PC-3 (cell line): ENCODE data around the gene FGF12. TPM values are rescaled to one million over a fixed set of nuclear protein-coding genes. Genes with fewer than 3 reads are reported as not detected.

Experiments
- ATAC-seq: fragments of 200-7000 bp; cut with Tn5 transposase; 2 replicates; pipeline ENCODE4 v1.9.1; 2020; ENCODE audit warnings: mild to moderate bottlenecking, moderate library complexity
- BruUV-seq: library from RNA; stranded (reverse); fragments of 400-500 nt; replicated peaks from 2 replicates; lab custom pipeline; 2021; lab: Mats Ljungman, UMichigan
- CTCF ChIA-PET: fragments of 300-600 bp; sonication (Branson Sonifier 250); formaldehyde crosslinking; loops from one replicate; lab custom pipeline; 2022; ENCODE audit warnings: antibody characterized with exemption; lab: Charles Lee
- POLR2A ChIA-PET: fragments of 300-600 bp; sonication (Branson Sonifier 250); formaldehyde crosslinking; loops from one replicate; lab custom pipeline; 2022; ENCODE audit warnings: antibody characterized with exemption; ENCODE audit not compliant: unreplicated experiment; lab: Charles Lee
- DNase-seq: peaks from one replicate; pipeline ENCODE4 v3.0.0-alpha.2; 2015
- H2AFZ ChIP-seq: fragments of 300-600 bp; sonication (generic); 2 replicates; pipeline ENCODE4 v1.6.0; 2016; ENCODE audit warnings: antibody characterized with exemption, low read length
- H3F3A ChIP-seq: fragments of 300-600 bp; sonication (generic); one replicate; pipeline ENCODE4 v1.6.0; 2017; ENCODE audit warnings: antibody characterized with exemption, low read length, control low read depth, mild to moderate bottlenecking; ENCODE audit not compliant: unreplicated experiment
- H3K27ac ChIP-seq: fragments of 300-600 bp; sonication (generic); 2 replicates; pipeline ENCODE4 v1.5.1; 2016; ENCODE audit warnings: mild to moderate bottlenecking, low read length
- H3K27me3 ChIP-seq: fragments of 300-600 bp; sonication (generic); 2 replicates; pipeline ENCODE4 v1.6.1; 2016; ENCODE audit warnings: low read length, mixed read lengths
- H3K36me3 ChIP-seq: fragments of 300-600 bp; sonication (generic); 2 replicates; pipeline ENCODE4 v1.6.1; 2016; ENCODE audit warnings: low read depth, mixed run types, low read length, mixed read lengths
- H3K4me1 ChIP-seq: fragments of 300-600 bp; sonication (generic); 2 replicates; pipeline ENCODE4 v1.5.1; 2016; ENCODE audit warnings: low read length; ENCODE audit not compliant: insufficient read depth
- H3K4me2 ChIP-seq: fragments of 300-600 bp; sonication (generic); 2 replicates; pipeline ENCODE4 v1.6.0; 2016; ENCODE audit warnings: low read length
- H3K4me3 ChIP-seq: fragments of 300-600 bp; sonication (generic); 2 replicates; pipeline ENCODE4 v1.5.1; 2016; ENCODE audit warnings: mild to moderate bottlenecking, low read length, mixed read lengths
- H3K79me2 ChIP-seq: fragments of 300-600 bp; sonication (generic); 2 replicates; pipeline ENCODE4 v1.6.1; 2017; ENCODE audit warnings: low read length, mixed read lengths
- H3K9ac ChIP-seq: fragments of 300-600 bp; sonication (generic); 2 replicates; pipeline ENCODE4 v1.6.0; 2016; ENCODE audit warnings: mild to moderate bottlenecking, low read length
- H3K9me2 ChIP-seq: fragments of 300-600 bp; sonication (generic); replicated peaks from 2 replicates; pipeline ENCODE4 v1.6.1; 2016; ENCODE audit warnings: mixed run types, low read length, mixed read lengths
- H3K9me3 ChIP-seq: fragments of 300-600 bp; sonication (generic); 2 replicates; pipeline ENCODE4 v1.6.1; 2016; ENCODE audit warnings: low read length, mixed read lengths
- H4K20me1 ChIP-seq: fragments of 300-600 bp; sonication (generic); 2 replicates; pipeline ENCODE4 v1.6.1; 2016; ENCODE audit warnings: low read length, mixed read lengths
- EZH2 ChIP-seq: fragments of 300-600 bp; sonication (generic); IDR thresholded peaks from one replicate; pipeline ENCODE4 v1.6.1; 2017; ENCODE audit warnings: antibody characterized with exemption, mild to moderate bottlenecking, low read length; ENCODE audit not compliant: unreplicated experiment
- EZH2phosphoT487 ChIP-seq: fragments of 300-600 bp; sonication (generic); IDR thresholded peaks from 2 replicates; pipeline ENCODE4 v1.6.1; 2018; ENCODE audit warnings: mild to moderate bottlenecking, antibody characterized with exemption, low read length, borderline replicate concordance
- intact Hi-C: fragments of 100-400 bp; cut with micrococcal nuclease; formaldehyde crosslinking; loops from 2 replicates; pipeline ENCODE4 v1.9.0; 2023
- total RNA-seq: library from RNA; depleted of rRNA; stranded (reverse); fragments of >200 nt; gene quantifications from 2 replicates; pipeline ENCODE4 v1.2.3, GENCODE V29; 2014
- TF ChIP-seq, protein P1 (sequence below): fragments of 300-600 bp; sonication (generic); conservative IDR thresholded peaks from 2 replicates; pipeline ENCODE4 v1.5.1; 2017; ENCODE audit warnings: antibody characterized with exemption, low read depth, mild to moderate bottlenecking, low read length

The FGF12 gene
- total RNA-seq, 1 experiment from 2014 or later = not detected

DNA sequence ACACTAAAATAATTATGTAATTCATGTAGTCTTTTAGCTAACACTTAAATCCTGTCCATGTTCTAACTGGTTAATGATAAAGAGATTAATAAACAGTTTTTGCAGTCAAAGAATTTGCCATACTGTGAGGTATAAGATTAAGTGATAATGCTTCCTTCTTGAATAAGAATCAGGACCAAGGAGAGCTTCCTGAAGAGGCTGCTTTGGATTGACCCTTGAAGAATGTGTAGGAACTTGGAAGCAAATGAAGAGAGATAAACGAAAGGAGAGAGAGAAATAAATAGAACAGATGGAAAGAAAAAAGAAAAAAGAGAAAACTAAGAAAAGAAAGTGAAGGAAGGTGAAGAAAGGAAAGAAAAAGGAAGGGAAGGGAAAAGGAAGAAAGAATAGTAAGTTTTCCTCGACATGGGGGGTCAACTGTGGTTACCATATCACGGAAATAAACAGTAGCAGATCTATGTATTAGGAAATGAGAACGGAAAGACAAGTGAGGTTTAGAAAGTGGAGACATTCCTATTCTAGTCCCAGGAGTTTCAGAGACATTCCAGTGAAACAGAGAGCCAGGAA lies 539.8 kb downstream of the FGF12 start:
- no peaks in the 10 kb centered on the region for H3K9me3 ChIP-seq
- no peaks in the 10 kb centered on the region for H3K9me2 ChIP-seq
- H3F3A ChIP-seq = no peaks in the 10 kb centered on the region
- POLR2A ChIA-PET = no interaction called here
- H3K36me3 ChIP-seq = no peaks in the 10 kb centered on the region
- no peak for TF ChIP-seq EZH2
- TF ChIP-seq, protein P1, sequence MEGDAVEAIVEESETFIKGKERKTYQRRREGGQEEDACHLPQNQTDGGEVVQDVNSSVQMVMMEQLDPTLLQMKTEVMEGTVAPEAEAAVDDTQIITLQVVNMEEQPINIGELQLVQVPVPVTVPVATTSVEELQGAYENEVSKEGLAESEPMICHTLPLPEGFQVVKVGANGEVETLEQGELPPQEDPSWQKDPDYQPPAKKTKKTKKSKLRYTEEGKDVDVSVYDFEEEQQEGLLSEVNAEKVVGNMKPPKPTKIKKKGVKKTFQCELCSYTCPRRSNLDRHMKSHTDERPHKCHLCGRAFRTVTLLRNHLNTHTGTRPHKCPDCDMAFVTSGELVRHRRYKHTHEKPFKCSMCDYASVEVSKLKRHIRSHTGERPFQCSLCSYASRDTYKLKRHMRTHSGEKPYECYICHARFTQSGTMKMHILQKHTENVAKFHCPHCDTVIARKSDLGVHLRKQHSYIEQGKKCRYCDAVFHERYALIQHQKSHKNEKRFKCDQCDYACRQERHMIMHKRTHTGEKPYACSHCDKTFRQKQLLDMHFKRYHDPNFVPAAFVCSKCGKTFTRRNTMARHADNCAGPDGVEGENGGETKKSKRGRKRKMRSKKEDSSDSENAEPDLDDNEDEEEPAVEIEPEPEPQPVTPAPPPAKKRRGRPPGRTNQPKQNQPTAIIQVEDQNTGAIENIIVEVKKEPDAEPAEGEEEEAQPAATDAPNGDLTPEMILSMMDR = no peak
- no peak for ATAC-seq
- CTCF ChIA-PET = no interaction called here
- H3K79me2 ChIP-seq = no peaks in the 10 kb centered on the region
- H3K4me1 ChIP-seq = no peaks in the 10 kb centered on the region
- peaks cover 4% of the 10 kb centered on the region; the same call in 1 of the 2 replicates for H3K27me3 ChIP-seq
- H2AFZ ChIP-seq = no peak overlapping the region
- intact Hi-C loops = loop anchor here (1.0 to 10.0 kb wide), 2 partner anchors 257 to 773 kb away; no protein-coding TSS in a partner anchor
- no peak overlapping the region for H3K27ac ChIP-seq
- H4K20me1 ChIP-seq = no peaks in the 10 kb centered on the region
- no peak overlapping the region for H3K4me3 ChIP-seq
- no peak overlapping the region for H3K9ac ChIP-seq
- H3K4me2 ChIP-seq = no peak overlapping the region
- no peak for DNase-seq
- BruUV-seq = no TSS peak

DNA sequence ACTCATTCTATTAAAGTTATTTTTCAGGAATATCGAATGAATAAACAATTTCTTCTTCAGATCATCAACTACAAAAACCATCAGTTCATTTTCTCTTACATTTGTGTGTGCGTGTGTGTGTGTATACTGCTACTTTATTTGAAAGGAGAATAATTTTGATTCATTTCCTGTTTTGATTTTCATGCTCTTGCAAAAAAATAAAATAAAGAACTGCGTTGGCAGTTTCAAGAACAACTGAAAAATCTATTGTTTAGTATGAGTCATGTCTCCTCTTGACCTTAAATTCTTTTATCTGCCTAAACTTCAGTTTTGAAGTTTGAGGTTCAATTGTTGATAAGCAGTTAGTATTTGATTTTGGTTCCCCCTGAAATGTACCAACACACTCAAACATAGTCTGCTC lies 540.8 kb downstream of the FGF12 start:
- Histone ChIP-seq H3F3A (no peaks in the 10 kb centered on the region), H3K27me3 (peaks cover 4% of the 10 kb centered on the region; the same call in 1 of the 2 replicates), H3K36me3 (no peaks in the 10 kb centered on the region), H3K4me1 (no peaks in the 10 kb centered on the region), H3K9ac (no peak overlapping the region), H3K79me2 (no peaks in the 10 kb centered on the region), H2AFZ (no peak overlapping the region), H3K9me2 (no peaks in the 10 kb centered on the region), H3K9me3 (no peaks in the 10 kb centered on the region), H3K4me2 (no peak overlapping the region), H4K20me1 (no peaks in the 10 kb centered on the region), H3K4me3 (no peak overlapping the region), H3K27ac (no peak overlapping the region)
- intact Hi-C loops = loop anchor here (10.0 kb wide), 1 partner anchor 772 kb away; no protein-coding TSS in a partner anchor
- DNase-seq (no peak), ATAC-seq (no peak)
- ChIA-PET CTCF (interaction anchor here (0.6 kb wide), 1 partner anchor 236 kb away, joined by 4 read pairs; no protein-coding TSS in a partner anchor), POLR2A (no interaction called here)
- no TSS peak for BruUV-seq
- TF ChIP-seq EZH2 (no peak), EZH2phosphoT487 (no peak)
- TF ChIP-seq, protein P1 = no peak

DNA sequence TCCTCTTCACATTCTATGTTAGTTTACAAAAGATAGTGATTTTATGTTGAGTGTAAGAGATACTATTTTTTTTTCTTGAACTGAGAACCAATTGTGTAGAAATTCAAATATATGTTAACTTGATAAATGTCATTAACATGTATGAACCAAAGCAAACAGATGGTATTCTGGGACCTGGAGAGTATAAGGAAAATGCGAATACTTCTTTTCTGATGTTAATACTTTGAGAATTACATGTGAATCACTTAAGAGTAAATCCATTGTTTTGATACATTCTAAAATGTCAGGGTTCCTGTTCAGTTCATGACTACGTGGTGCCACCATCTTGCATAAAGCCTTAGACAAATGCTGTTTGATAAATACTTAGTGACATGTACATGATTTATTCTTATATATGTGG lies 541.3 kb downstream of the FGF12 start:
- DNase-seq (no peak), ATAC-seq (no peak)
- no peaks in the 10 kb centered on the region for H3K9me2 ChIP-seq
- H3K79me2 ChIP-seq = no peaks in the 10 kb centered on the region
- H3K4me1 ChIP-seq = no peaks in the 10 kb centered on the region
- no peaks in the 10 kb centered on the region for H3F3A ChIP-seq
- no peak overlapping the region for H3K4me2 ChIP-seq
- TF ChIP-seq EZH2 (no peak), EZH2phosphoT487 (no peak)
- TF ChIP-seq, protein P1 = no peak
- H3K9ac ChIP-seq = no peak overlapping the region
- ChIA-PET CTCF (no interaction called here), POLR2A (no interaction called here)
- H3K9me3 ChIP-seq = no peaks in the 10 kb centered on the region
- no peak overlapping the region for H3K27ac ChIP-seq
- peaks cover 4% of the 10 kb centered on the region; the same call in 1 of the 2 replicates for H3K27me3 ChIP-seq
- no peaks in the 10 kb centered on the region for H3K36me3 ChIP-seq
- no TSS peak for BruUV-seq
- no peak overlapping the region for H3K4me3 ChIP-seq
- H4K20me1 ChIP-seq = no peaks in the 10 kb centered on the region
- H2AFZ ChIP-seq = no peak overlapping the region
- intact Hi-C loops = loop anchor here (10.0 kb wide), 1 partner anchor 771 kb away; no protein-coding TSS in a partner anchor
